ENCODE data around the gene GPR26.

- no peak for TF ChIP-seq CTCF (IDR thresholded peaks at IDR 0.05)
- no peak for TF ChIP-seq POLR2A (IDR thresholded peaks at IDR 0.05)
Observed at GRCh38 chr10:123642293-123642692, 23.9 kb upstream of the GPR26 start.
